Measurements from ENCODE around the gene PLA2G2A.

DNA sequence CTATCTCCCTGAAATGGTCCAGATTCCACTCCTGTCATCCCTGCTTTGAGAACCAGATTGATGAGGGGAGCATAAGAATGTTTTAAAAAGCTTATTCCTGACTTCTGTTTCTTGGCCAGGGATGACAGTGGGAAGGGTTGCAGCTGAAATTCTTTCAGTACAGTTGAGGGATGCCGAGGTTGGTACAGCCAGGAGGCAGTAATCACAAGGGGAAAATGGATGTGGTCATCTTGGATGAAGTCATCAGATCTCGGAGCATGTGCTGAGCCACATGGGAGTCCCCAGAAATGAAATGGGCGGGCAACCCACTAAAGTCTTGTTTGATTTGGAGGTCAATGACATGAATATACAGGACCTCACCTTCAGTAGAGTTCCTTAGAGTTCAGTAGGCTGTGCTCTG, 37.3 kb downstream of the PLA2G2A start:
- TF ChIP-seq, protein P1, sequence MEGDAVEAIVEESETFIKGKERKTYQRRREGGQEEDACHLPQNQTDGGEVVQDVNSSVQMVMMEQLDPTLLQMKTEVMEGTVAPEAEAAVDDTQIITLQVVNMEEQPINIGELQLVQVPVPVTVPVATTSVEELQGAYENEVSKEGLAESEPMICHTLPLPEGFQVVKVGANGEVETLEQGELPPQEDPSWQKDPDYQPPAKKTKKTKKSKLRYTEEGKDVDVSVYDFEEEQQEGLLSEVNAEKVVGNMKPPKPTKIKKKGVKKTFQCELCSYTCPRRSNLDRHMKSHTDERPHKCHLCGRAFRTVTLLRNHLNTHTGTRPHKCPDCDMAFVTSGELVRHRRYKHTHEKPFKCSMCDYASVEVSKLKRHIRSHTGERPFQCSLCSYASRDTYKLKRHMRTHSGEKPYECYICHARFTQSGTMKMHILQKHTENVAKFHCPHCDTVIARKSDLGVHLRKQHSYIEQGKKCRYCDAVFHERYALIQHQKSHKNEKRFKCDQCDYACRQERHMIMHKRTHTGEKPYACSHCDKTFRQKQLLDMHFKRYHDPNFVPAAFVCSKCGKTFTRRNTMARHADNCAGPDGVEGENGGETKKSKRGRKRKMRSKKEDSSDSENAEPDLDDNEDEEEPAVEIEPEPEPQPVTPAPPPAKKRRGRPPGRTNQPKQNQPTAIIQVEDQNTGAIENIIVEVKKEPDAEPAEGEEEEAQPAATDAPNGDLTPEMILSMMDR (IDR thresholded peaks at IDR 0.05): no peak
- TF ChIP-seq POLR2AphosphoS5 (IDR thresholded peaks at IDR 0.05) (no peak), POLR2A (IDR thresholded peaks at IDR 0.05) (no peak), EP300 (IDR thresholded peaks at IDR 0.05) (no peak)

Measured in suprapubic skin (tissue), 4 donors.